Thoracic aorta (tissue), 2 donors: ENCODE results near the gene IL20RB. TPM values are rescaled to one million over a fixed set of nuclear protein-coding genes. Genes with fewer than 3 reads are reported as not detected.

ENCODE experiments used
- ATAC-seq: fragments of 150-250 bp; one replicate; pipeline ENCODE4 v1.8.0; 2017; ENCODE audit warnings: low read depth; ENCODE audit not compliant: insufficient number of reproducible peaks, low FRiP score
- DNase-seq: peaks from one replicate; pipeline ENCODE4 v3.0.0-alpha.2; 2020; ENCODE audit warnings: low spot score
- H3K27ac ChIP-seq, 2 donors: fragments of 200-600 bp; sonication (generic); 1 replicate in 1 of 2; 2 replicates in 1 of 2; pipeline ENCODE4 v1.5.1; 2016; ENCODE audit warnings: mild to moderate bottlenecking in 2 of 2, moderate library complexity in 2 of 2
- H3K27me3 ChIP-seq: fragments of 200-600 bp; sonication (generic); replicated peaks from 2 replicates; pipeline ENCODE4 v1.6.0; 2016; ENCODE audit warnings: mild to moderate bottlenecking; ENCODE audit not compliant: insufficient read depth
- H3K36me3 ChIP-seq: fragments of 200-600 bp; sonication (generic); one replicate; pipeline ENCODE4 v1.5.1; 2016
- H3K4me1 ChIP-seq, 2 donors: fragments of 200-600 bp; sonication (generic); 1 replicate in 1 of 2; 2 replicates in 1 of 2; pipeline versions ENCODE4 v1.5.1 to v1.6.0; 2016; ENCODE audit warnings: low read depth in 2 of 2, mild to moderate bottlenecking in 1 of 2; ENCODE audit not compliant: control insufficient read depth in 1 of 2
- H3K4me3 ChIP-seq: fragments of 200-600 bp; sonication (generic); 2 replicates; pipeline ENCODE4 v1.5.1; 2016; ENCODE audit warnings: mild to moderate bottlenecking
- H3K9me3 ChIP-seq: fragments of 200-600 bp; sonication (generic); 2 replicates; pipeline ENCODE4 v1.5.1; 2016
- CTCF ChIP-seq: fragments of 200-600 bp; sonication (generic); IDR thresholded peaks from one replicate; pipeline ENCODE4 v1.5.1; 2019; ENCODE audit warnings: antibody characterized with exemption
- total RNA-seq, 2 donors: library from RNA; depleted of rRNA; stranded (reverse); fragments of >200 nt; gene quantifications; one replicate each; pipeline versions ENCODE4 v1.1.0 to v1.2.3, GENCODE V29; 2016

The IL20RB gene
- total RNA-seq, 2 donors from 2014 or later: 0.71 to 1.6 TPM

GRCh38 chr3:136937175-136937574 is 20.6 kb upstream of the IL20RB start:
- ATAC-seq: no peak
- H3K36me3 ChIP-seq: no peaks in the 10 kb centered on the region
- H3K4me3 ChIP-seq: no peak overlapping the region
- no peak for DNase-seq
- peaks cover 3 to 20% of the 10 kb centered on the region in 2 donors for H3K4me1 ChIP-seq
- no peak overlapping the region for H3K27ac ChIP-seq
- no peaks in the 10 kb centered on the region for H3K9me3 ChIP-seq
- TF ChIP-seq CTCF: no peak
- H3K27me3 ChIP-seq: no peaks in the 10 kb centered on the region

- DNase-seq: no peak
- H3K27me3 ChIP-seq: no peaks in the 10 kb centered on the region
- no peak overlapping the region for H3K27ac ChIP-seq
- no peak for ATAC-seq
- no peak for TF ChIP-seq CTCF
- H3K4me3 ChIP-seq: no peak overlapping the region
- peaks cover 0 to 15% of the 10 kb centered on the region in 2 donors for H3K4me1 ChIP-seq
- no peaks in the 10 kb centered on the region for H3K9me3 ChIP-seq
- H3K36me3 ChIP-seq: no peaks in the 10 kb centered on the region
These were observed 19.9 kb upstream of the IL20RB start for GRCh38 chr3:136937851-136938250.

GRCh38 chr3:136938334-136938733 is 19.4 kb upstream of the IL20RB start:
- DNase-seq (no peak), ATAC-seq (no peak)
- H3K27me3 ChIP-seq: no peaks in the 10 kb centered on the region
- H3K4me1 ChIP-seq: peaks cover 0 to 10% of the 10 kb centered on the region in 2 donors
- TF ChIP-seq CTCF: no peak
- H3K9me3 ChIP-seq: no peaks in the 10 kb centered on the region
- H3K36me3 ChIP-seq: no peaks in the 10 kb centered on the region
- no peak overlapping the region for H3K27ac ChIP-seq
- no peak overlapping the region for H3K4me3 ChIP-seq

- Histone ChIP-seq H3K4me3 (no peak overlapping the region), H3K4me1 (peaks cover 0 to 9% of the 10 kb centered on the region in 2 donors), H3K9me3 (no peaks in the 10 kb centered on the region), H3K27me3 (no peaks in the 10 kb centered on the region), H3K27ac (no peak overlapping the region), H3K36me3 (no peaks in the 10 kb centered on the region)
- ATAC-seq: no peak
- no peak for TF ChIP-seq CTCF
- DNase-seq: no peak
These were observed 18.3 kb upstream of the IL20RB start for GRCh38 chr3:136939489-136939888.

GRCh38 chr3:136942803-136943202 is 15.0 kb upstream of the IL20RB start:
- Histone ChIP-seq H3K4me1 (peaks cover 0 to 9% of the 10 kb centered on the region in 2 donors), H3K27me3 (no peaks in the 10 kb centered on the region), H3K27ac (no peak overlapping the region), H3K4me3 (no peak overlapping the region), H3K36me3 (no peaks in the 10 kb centered on the region), H3K9me3 (no peaks in the 10 kb centered on the region)
- TF ChIP-seq CTCF: no peak
- ATAC-seq (no peak), DNase-seq (no peak)
